SW480 (cell line): ENCODE results near the gene PCNX1.
"Not testable (repeated sequence)": the region's sequence is repeated elsewhere in the genome, so short reads cannot be mapped to it uniquely, and the experiment has no call there.

ENCODE experiments used
- DNase-seq: peaks from one replicate; pipeline ENCODE4 v3.0.0-alpha.2; 2016; ENCODE audit warnings: low spot score

The PCNX1 gene

DNA sequence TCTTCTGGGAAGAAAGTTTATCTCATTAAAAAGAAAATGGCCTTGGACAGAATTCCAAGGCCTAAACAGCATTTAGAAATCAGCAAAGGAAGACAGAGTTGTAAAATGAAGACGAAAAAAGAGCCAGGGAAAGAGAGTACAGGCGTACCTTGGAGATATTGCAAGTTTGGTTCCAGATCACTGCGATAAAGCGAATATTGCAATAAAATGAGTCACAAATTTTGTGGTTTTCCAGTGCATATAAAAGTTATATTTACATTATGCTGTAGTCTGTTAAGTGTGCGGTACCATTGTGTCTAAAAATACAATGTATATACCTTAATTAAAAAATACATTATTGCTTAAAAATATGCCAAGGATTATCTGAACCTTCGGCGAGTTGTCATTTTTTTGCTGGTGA lies 9.0 kb downstream of the PCNX1 start:
- DNase-seq, result no peak

DNA sequence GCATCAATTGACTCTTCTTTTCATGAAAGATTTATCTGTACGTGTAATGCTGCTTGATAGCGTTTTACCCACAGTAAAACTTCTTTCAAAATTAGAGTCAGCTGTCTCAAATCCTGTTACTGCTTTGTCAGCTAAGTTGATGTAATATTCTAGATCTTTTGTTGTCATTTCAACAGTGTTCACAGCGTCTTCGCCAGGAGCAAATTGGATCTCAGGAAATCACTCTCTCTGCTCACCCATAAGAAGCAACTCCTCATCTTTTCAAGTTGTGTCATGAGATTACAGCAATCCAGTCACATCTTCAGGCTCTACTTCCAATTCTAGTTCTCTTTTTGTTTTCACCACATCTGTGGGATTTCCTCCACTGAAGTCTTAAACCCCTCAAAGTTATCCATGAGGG lies 9.5 kb downstream of the PCNX1 start:
- DNase-seq, result no peak

- no peak for DNase-seq
Observed at GRCh38 chr14:70917633-70918032, 10.4 kb downstream of the PCNX1 start.

DNA sequence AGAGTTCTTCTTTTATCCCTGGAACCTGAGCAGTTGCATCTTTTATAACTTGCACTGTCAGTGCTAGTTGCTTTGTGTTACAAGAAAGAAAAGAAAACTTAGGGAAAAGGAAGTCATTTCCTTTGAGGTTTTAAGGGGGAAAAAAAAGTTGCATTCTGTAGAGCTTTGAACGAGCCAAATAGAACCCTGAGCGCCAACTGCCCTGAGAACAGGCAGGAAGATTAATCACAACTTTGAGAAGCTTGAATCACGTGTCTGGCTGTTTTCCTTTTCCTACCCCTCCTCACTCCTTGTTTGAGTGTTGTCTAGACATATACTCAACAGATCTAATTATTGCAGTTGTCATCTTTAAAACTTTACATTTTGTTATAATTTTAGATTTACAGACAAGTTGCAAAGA lies 12.5 kb downstream of the PCNX1 start:
- DNase-seq, result no peak

DNA sequence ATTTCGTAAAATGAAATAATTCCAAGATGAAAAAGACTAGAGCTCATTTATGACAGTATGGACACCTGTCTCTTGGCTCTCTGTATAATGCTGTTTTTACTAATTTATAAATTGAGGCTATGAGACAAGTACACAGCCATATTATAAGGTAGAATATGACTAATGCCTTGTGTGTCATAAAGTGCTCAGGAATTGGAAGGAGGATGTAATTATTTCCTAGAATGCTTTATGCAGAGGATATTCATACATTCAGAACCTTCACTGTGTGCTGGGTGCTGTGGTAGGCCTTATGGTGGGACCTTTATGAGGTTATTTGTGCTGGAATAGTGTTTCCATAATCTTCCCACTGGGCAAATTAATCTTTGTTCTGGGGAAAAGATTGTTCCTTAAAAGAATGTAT lies 13.3 kb downstream of the PCNX1 start:
- no peak for DNase-seq

DNA sequence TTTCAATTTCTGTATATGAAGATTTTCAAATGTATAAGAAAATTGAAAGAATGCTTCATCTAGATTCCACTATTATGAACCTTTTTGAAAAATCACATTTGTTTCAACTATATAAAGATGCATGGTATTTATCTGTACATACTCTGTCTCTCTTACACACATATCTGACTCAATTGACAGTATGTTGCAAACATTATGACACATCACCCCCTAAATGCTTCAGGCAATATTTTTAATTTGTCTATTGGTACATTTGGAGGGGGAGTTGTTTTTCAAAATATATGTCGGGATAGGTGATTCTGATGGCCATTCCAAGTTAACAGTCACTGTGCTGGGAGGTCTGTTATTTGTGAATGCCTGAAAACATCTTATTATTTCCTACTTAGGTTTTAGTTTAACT lies 14.4 kb downstream of the PCNX1 start:
- no peak for DNase-seq

GRCh38 chr14:70924521-70924920 lies 17.3 kb downstream of the PCNX1 start:
- DNase-seq, result no peak

DNA sequence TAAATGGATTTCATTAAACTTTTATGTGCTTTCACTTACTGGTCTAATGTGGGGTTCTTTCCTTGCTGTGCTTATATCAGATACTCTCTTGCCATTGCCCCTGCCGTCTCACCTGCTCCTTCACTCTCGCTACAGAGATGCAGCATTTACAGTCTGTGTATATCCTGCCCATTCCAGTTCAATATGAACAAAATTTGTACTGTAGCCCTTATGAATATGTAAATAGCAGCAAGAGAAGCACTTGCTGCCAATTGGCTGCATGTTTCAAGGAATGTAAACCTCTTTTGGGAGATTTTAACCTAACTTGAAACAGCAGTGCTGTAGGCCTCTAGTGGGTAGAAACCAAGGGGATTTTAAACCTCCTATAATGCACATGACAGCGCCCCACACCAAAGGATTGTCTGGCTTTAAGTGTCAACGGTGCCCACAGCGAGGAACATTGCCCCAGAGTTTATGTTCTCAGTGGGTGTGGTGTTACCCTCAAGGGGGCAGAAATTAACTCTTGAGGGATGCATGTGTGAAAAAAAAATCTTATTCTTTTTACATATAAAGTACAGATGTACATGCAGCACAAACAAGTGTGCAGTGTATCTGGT lies 19.1 kb downstream of the PCNX1 start:
- DNase-seq, result no peak

DNA sequence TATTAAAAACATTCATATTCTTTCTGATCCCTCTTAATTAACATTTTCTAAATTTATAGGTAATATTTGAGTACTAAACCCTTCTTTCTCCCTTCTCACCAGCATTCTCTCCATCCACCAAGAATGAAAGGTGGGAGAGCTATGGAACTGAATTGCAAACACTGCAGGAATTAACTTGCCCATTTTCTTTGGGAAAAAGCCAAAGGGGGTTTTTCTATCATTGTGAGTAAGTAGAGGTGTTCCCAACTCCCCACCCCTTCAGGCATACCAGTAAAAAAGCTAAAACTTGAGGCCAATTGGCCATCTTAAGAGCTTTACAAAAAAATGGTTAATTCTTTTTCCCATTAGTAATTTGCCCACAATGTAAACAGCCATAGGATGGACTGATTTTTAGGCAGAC lies 23.7 kb downstream of the PCNX1 start:
- no peak for DNase-seq

GRCh38 chr14:70934084-70934483 lies 26.8 kb downstream of the PCNX1 start:
- no peak for DNase-seq

DNA sequence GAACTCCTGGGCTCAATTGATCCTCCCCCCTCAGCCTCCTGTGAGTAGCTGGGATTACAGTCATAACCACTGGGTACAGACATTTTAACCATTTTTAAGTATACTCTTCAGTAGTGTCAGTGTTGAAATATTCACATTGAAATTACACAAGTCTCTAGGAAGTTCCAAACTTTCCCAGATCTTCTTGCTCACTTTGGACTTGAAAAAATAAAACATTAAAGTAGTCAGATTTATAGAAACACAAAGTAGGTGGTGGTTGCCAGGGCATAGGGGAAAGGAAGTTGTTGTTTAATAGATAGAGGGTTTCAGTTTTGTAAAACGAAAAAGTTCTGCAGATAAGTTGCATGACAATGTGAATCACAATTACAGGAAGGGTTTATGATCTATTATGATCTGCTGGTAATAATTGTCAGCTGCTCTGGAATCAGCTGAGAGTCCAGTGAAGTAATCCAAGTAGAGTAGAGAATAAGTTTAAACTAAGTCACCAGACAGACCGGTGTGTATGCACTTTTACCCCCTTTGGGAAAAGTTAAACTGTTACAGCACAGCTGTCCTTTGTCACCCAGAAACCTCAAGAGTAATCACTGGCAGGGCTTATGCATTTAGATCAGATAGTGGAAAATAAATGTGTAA lies 27.4 kb downstream of the PCNX1 start:
- no peak for DNase-seq

GRCh38 chr14:70935135-70935534 lies 27.9 kb downstream of the PCNX1 start:
- no peak for DNase-seq

DNA sequence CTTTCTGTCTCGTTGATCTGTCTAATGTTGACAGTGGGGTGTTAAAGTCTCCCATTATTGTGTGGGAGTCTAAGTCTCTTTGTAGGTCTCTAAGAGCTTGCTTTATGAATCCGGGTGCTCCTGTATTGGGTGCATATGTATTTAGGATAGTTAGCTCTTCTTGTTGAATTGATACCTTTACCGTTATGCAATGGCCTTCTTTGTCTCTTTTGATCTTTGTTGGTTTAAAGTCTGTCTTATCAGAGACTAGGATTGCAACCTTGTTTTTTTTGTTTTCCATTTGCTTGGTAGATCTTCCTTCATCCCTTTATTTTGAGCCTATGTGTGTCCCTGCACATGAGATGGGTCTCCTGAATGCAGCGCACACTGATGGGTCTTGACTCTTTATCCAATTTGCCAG lies 32.4 kb downstream of the PCNX1 start:
- DNase-seq, result not testable (repeated sequence)

DNA sequence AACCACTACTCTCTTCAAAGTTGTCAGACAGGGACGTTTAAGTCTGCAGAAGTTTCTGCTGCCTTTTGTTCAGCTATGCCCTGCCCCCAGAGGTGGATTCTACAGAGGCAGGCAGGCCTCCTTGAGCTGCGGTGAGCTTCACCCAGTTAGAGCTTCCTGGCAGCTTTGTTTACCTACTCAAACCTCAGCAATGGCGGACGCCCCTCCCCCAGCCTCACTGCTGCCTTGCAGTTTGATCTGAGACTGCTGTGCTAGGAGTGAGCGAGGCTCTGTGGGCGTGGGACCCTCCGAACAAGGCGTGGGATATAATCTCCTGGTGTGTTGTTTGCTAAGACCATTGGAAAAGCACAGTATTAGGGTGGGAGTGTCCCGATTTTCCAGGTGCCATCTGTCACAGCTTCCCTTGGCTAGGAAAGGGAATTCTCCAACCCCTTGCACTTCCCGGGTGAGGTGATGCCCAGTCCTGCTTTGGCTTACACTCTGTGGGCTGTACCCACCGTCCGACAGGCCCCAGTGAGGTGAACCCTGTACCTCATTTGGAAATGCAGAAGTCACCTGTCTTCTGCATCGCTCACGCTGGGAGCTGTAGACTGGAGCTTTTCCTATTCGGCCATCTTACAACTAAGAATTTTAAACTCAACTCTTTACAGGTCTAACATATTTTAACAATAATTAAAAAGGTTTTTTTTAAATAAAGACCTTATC lies 34.5 kb downstream of the PCNX1 start:
- not testable (repeated sequence) for DNase-seq

- no peak for DNase-seq
Observed at GRCh38 chr14:70942342-70942706, 35.1 kb downstream of the PCNX1 start.

DNA sequence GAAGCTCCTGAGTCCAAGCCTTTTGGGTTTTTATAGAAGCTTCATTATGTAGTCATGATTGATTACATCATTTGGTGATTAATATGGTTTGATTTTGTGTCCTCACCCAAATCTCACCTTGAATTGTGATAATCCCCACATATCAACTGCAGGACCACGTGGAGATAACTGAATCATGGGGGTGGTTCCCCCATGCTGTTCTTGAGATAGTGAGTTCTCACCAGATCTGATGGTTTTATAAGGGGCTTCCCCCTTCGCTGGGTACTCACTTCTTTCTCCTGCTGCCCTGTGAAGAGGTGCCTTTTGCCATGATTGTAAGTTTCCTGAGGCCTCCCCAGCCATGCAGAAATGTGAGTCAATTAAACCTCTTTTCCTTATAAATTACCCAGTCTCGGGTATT lies 35.5 kb downstream of the PCNX1 start:
- not testable (repeated sequence) for DNase-seq

GRCh38 chr14:70943838-70944237 lies 36.6 kb downstream of the PCNX1 start:
- DNase-seq, result no peak

- no peak for DNase-seq
Observed at GRCh38 chr14:70947739-70948138, 40.5 kb downstream of the PCNX1 start.

DNA sequence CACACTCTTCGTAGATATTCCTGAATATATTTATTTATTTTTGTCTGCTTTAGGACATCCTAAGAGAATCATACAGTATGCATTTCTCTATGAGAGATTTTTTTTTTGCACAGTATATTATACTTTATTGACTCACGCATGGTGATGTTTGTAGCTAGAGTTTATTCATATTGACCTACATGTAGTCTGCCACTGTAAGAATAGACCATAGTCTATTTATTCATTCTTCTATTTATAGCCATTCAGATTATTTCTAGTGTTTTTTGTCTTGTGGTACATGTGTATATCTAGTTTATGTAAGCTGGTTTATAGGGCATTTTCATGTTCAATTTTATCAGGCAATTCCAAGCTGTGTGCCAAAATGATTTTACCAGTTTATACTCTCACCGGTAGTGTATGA lies 45.2 kb downstream of the PCNX1 start:
- DNase-seq, result no peak

- DNase-seq, result no peak
Observed at GRCh38 chr14:70954068-70954467, 46.8 kb downstream of the PCNX1 start.

- peak; percentile 21 for DNase-seq
Observed at GRCh38 chr14:70955543-70956480, 48.6 kb downstream of the PCNX1 start.

DNA sequence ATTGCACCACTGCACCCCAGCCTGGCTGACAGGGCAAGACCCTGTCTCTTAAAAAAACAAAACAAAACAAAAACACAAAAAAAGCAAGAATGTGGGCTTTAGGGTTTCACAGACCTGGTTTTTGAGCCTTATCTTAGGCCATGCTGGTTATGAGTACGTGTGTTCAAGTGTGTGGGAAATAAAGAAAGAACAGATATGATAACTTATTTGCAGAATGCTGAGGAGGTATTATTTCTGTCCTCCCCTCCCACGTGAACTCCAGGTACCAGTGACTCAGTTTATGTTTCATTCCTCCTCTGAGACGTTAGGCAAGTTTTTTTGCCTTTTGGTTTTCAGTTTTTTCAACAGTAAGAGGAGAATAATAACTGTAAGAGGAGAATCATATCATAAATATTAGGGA lies 49.3 kb downstream of the PCNX1 start:
- DNase-seq, result no peak

DNA sequence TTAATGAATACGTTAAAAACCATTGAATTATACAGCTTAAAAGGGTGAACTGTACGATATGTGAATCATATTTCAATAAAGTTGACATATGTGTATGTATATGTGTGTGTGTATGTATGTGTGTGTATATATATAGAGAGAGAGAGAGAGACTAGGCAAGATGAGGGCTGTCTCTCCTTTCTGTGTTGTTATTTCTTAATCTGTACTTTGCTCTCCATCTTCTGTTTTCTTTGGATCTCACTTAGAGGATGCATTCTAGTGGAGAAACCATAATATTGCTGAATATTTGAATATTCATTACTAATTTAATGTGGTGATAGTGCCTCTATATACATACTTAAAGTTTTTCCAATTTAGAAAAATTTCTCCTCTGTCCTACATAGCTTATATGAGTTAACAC lies 50.5 kb downstream of the PCNX1 start:
- no peak for DNase-seq
